PC-3 (cell line): ENCODE data around the gene GBF1. TPM values are rescaled to one million over a fixed set of nuclear protein-coding genes. Genes with fewer than 3 reads are reported as not detected.

Source experiments
- ATAC-seq: fragments of 200-7000 bp; cut with Tn5 transposase; 2 replicates; pipeline ENCODE4 v1.9.1; 2020; ENCODE audit warnings: mild to moderate bottlenecking, moderate library complexity
- BruUV-seq: library from RNA; stranded (reverse); fragments of 400-500 nt; replicated peaks from 2 replicates; lab custom pipeline; 2021; lab: Mats Ljungman, UMichigan
- CTCF ChIA-PET: fragments of 300-600 bp; sonication (Branson Sonifier 250); formaldehyde crosslinking; loops from one replicate; lab custom pipeline; 2022; ENCODE audit warnings: antibody characterized with exemption; lab: Charles Lee
- POLR2A ChIA-PET: fragments of 300-600 bp; sonication (Branson Sonifier 250); formaldehyde crosslinking; loops from one replicate; lab custom pipeline; 2022; ENCODE audit warnings: antibody characterized with exemption; ENCODE audit not compliant: unreplicated experiment; lab: Charles Lee
- DNase-seq: peaks from one replicate; pipeline ENCODE4 v3.0.0-alpha.2; 2015
- H2AFZ ChIP-seq: fragments of 300-600 bp; sonication (generic); 2 replicates; pipeline ENCODE4 v1.6.0; 2016; ENCODE audit warnings: antibody characterized with exemption, low read length
- H3F3A ChIP-seq: fragments of 300-600 bp; sonication (generic); one replicate; pipeline ENCODE4 v1.6.0; 2017; ENCODE audit warnings: antibody characterized with exemption, low read length, control low read depth, mild to moderate bottlenecking; ENCODE audit not compliant: unreplicated experiment
- H3K27ac ChIP-seq: fragments of 300-600 bp; sonication (generic); 2 replicates; pipeline ENCODE4 v1.5.1; 2016; ENCODE audit warnings: mild to moderate bottlenecking, low read length
- H3K27me3 ChIP-seq: fragments of 300-600 bp; sonication (generic); 2 replicates; pipeline ENCODE4 v1.6.1; 2016; ENCODE audit warnings: low read length, mixed read lengths
- H3K36me3 ChIP-seq: fragments of 300-600 bp; sonication (generic); 2 replicates; pipeline ENCODE4 v1.6.1; 2016; ENCODE audit warnings: low read depth, mixed run types, low read length, mixed read lengths
- H3K4me1 ChIP-seq: fragments of 300-600 bp; sonication (generic); 2 replicates; pipeline ENCODE4 v1.5.1; 2016; ENCODE audit warnings: low read length; ENCODE audit not compliant: insufficient read depth
- H3K4me2 ChIP-seq: fragments of 300-600 bp; sonication (generic); 2 replicates; pipeline ENCODE4 v1.6.0; 2016; ENCODE audit warnings: low read length
- H3K4me3 ChIP-seq: fragments of 300-600 bp; sonication (generic); 2 replicates; pipeline ENCODE4 v1.5.1; 2016; ENCODE audit warnings: mild to moderate bottlenecking, low read length, mixed read lengths
- H3K79me2 ChIP-seq: fragments of 300-600 bp; sonication (generic); 2 replicates; pipeline ENCODE4 v1.6.1; 2017; ENCODE audit warnings: low read length, mixed read lengths
- H3K9ac ChIP-seq: fragments of 300-600 bp; sonication (generic); 2 replicates; pipeline ENCODE4 v1.6.0; 2016; ENCODE audit warnings: mild to moderate bottlenecking, low read length
- H3K9me2 ChIP-seq: fragments of 300-600 bp; sonication (generic); replicated peaks from 2 replicates; pipeline ENCODE4 v1.6.1; 2016; ENCODE audit warnings: mixed run types, low read length, mixed read lengths
- H3K9me3 ChIP-seq: fragments of 300-600 bp; sonication (generic); 2 replicates; pipeline ENCODE4 v1.6.1; 2016; ENCODE audit warnings: low read length, mixed read lengths
- H4K20me1 ChIP-seq: fragments of 300-600 bp; sonication (generic); 2 replicates; pipeline ENCODE4 v1.6.1; 2016; ENCODE audit warnings: low read length, mixed read lengths
- CTCF ChIP-seq: fragments of 300-600 bp; sonication (generic); conservative IDR thresholded peaks from 2 replicates; pipeline ENCODE4 v1.5.1; 2017; ENCODE audit warnings: antibody characterized with exemption, low read depth, mild to moderate bottlenecking, low read length
- EZH2 ChIP-seq: fragments of 300-600 bp; sonication (generic); IDR thresholded peaks from one replicate; pipeline ENCODE4 v1.6.1; 2017; ENCODE audit warnings: antibody characterized with exemption, mild to moderate bottlenecking, low read length; ENCODE audit not compliant: unreplicated experiment
- EZH2phosphoT487 ChIP-seq: fragments of 300-600 bp; sonication (generic); IDR thresholded peaks from 2 replicates; pipeline ENCODE4 v1.6.1; 2018; ENCODE audit warnings: mild to moderate bottlenecking, antibody characterized with exemption, low read length, borderline replicate concordance
- intact Hi-C: fragments of 100-400 bp; cut with micrococcal nuclease; formaldehyde crosslinking; loops from 2 replicates; pipeline ENCODE4 v1.9.0; 2023
- total RNA-seq: library from RNA; depleted of rRNA; stranded (reverse); fragments of >200 nt; gene quantifications from 2 replicates; pipeline ENCODE4 v1.2.3, GENCODE V29; 2014

GBF1 gene
- total RNA-seq, 1 experiment from 2014 or later: 25.2 TPM

- ChIA-PET CTCF (interaction anchor here (0.8 kb wide), 1 partner anchor 10 kb away, joined by 5 read pairs; no protein-coding TSS in a partner anchor), POLR2A (interaction anchor here (0.6 kb wide), 1 partner anchor 344 kb away, joined by 10 read pairs; no protein-coding TSS in a partner anchor)
- no peaks in the 10 kb centered on the region for H3K4me1 ChIP-seq
- H3K4me2 ChIP-seq: no peak overlapping the region
- H3F3A ChIP-seq: no peaks in the 10 kb centered on the region
- no peaks in the 10 kb centered on the region for H3K9me2 ChIP-seq
- H3K9ac ChIP-seq: no peak overlapping the region
- no peak for ATAC-seq
- TF ChIP-seq EZH2phosphoT487: no peak
- TF ChIP-seq CTCF: no peak
- no peak for TF ChIP-seq EZH2
- H3K36me3 ChIP-seq: no peaks in the 10 kb centered on the region
- H2AFZ ChIP-seq: no peak overlapping the region
- H3K27ac ChIP-seq: no peak overlapping the region
- H4K20me1 ChIP-seq: no peaks in the 10 kb centered on the region
- DNase-seq: no peak
- no peak overlapping the region for H3K4me3 ChIP-seq
- no peaks in the 10 kb centered on the region for H3K9me3 ChIP-seq
- no peaks in the 10 kb centered on the region for H3K27me3 ChIP-seq
- no TSS peak for BruUV-seq
- intact Hi-C loops: no loop called here
- H3K79me2 ChIP-seq: no peaks in the 10 kb centered on the region
Measured at GRCh38 chr10:102219370-102219769, 26.0 kb upstream of the GBF1 start.

GRCh38 chr10:102220612-102221011 lies 24.7 kb upstream of the GBF1 start:
- no peak overlapping the region for H2AFZ ChIP-seq

More at GRCh38 chr10:102220612-102221011, 24.7 kb upstream of the GBF1 start:
- ATAC-seq (no peak), DNase-seq (no peak)
- H3K79me2 ChIP-seq: no peaks in the 10 kb centered on the region
- H3F3A ChIP-seq: no peaks in the 10 kb centered on the region
- no peaks in the 10 kb centered on the region for H3K9me2 ChIP-seq
- no peaks in the 10 kb centered on the region for H3K36me3 ChIP-seq
- no peak overlapping the region for H3K9ac ChIP-seq
- intact Hi-C loops: no loop called here
- BruUV-seq: no TSS peak
- H4K20me1 ChIP-seq: no peaks in the 10 kb centered on the region
- CTCF ChIA-PET: no interaction called here
- no peaks in the 10 kb centered on the region for H3K27me3 ChIP-seq
- 0 out of 2 replicates have a peak, but pooled peaks cover under 1% of the 10 kb centered on the region for H3K4me1 ChIP-seq
- H3K9me3 ChIP-seq: no peaks in the 10 kb centered on the region
- H3K4me3 ChIP-seq: no peak overlapping the region
- H3K4me2 ChIP-seq: no peak overlapping the region
- POLR2A ChIA-PET: no interaction called here
- H3K27ac ChIP-seq: no peak overlapping the region
- TF ChIP-seq EZH2phosphoT487 (no peak), EZH2 (no peak), CTCF (no peak)
